Endodermal cell (in vitro differentiated cells): ENCODE data around the gene HOXB4. TPM values are rescaled to one million over a fixed set of nuclear protein-coding genes. Genes with fewer than 3 reads are reported as not detected.

Experiments
- DNase-seq: peaks from one replicate; pipeline ENCODE4 v3.0.0-alpha.2; 2017
- H3K27ac ChIP-seq: 2 replicates; pipeline ENCODE4 v1.5.1; 2013; ENCODE audit warnings: mild to moderate bottlenecking, low read depth, low read length, moderate library complexity
- H3K27me3 ChIP-seq: 2 replicates; pipeline ENCODE4 v1.6.1; 2013; ENCODE audit warnings: mild to moderate bottlenecking, low read length, moderate library complexity; ENCODE audit not compliant: insufficient read depth, control insufficient read depth, poor library complexity, severe bottlenecking
- H3K36me3 ChIP-seq: 2 replicates; pipeline ENCODE4 v1.7.0; 2013; ENCODE audit warnings: mild to moderate bottlenecking, low read length, moderate library complexity; ENCODE audit not compliant: control insufficient read depth, insufficient read depth
- H3K4me1 ChIP-seq: one replicate; pipeline ENCODE4 v1.7.0; 2013; ENCODE audit warnings: low read length; ENCODE audit not compliant: control insufficient read depth, insufficient read depth
- H3K4me3 ChIP-seq: 2 replicates; pipeline ENCODE4 v1.5.1; 2013; ENCODE audit warnings: mild to moderate bottlenecking, low read length, moderate library complexity
- H3K9ac ChIP-seq: 2 replicates; pipeline ENCODE4 v1.6.1; 2013; ENCODE audit warnings: mild to moderate bottlenecking, low read length, moderate library complexity; ENCODE audit not compliant: poor library complexity, severe bottlenecking; ENCODE audit errors: extremely low read depth
- H3K9me3 ChIP-seq: 2 replicates; pipeline ENCODE4 v1.6.1; 2013; ENCODE audit warnings: mild to moderate bottlenecking, low read length, moderate library complexity; ENCODE audit not compliant: control insufficient read depth
- H3K27ac Mint-ChIP-seq: 2 replicates; pipeline ENCODE4 v1.8.0; 2020; ENCODE audit warnings: mixed read lengths
- H3K27me3 Mint-ChIP-seq: 2 replicates; pipeline ENCODE4 v1.8.0; 2021; ENCODE audit warnings: mild to moderate bottlenecking, mixed read lengths; ENCODE audit not compliant: insufficient read depth
- H3K36me3 Mint-ChIP-seq: 2 replicates; pipeline ENCODE4 v1.8.0; 2020; ENCODE audit warnings: low read depth, mixed read lengths
- H3K4me1 Mint-ChIP-seq: 2 replicates; pipeline ENCODE4 v1.8.0; 2020; ENCODE audit warnings: mixed read lengths
- H3K4me3 Mint-ChIP-seq: 2 replicates; pipeline ENCODE4 v1.8.0; 2020; ENCODE audit warnings: mild to moderate bottlenecking, moderate library complexity, mixed read lengths
- H3K9me3 Mint-ChIP-seq: 2 replicates; pipeline ENCODE4 v1.8.0; 2020; ENCODE audit warnings: mild to moderate bottlenecking, mixed read lengths
- WGBS, 2 experiments: methylation state at CpG; one replicate each; pipeline versions ENCODE4 v1.1.5 to v1.1.7; 2013; ENCODE audit warnings: missing lambda C conversion rate in 2 of 2, mixed read lengths in 1 of 2; ENCODE audit not compliant: insufficient coverage in 1 of 2, insufficient read length in 1 of 2; 5-methylcytosine and 5-hydroxymethylcytosine counted together
- total RNA-seq, 2 donors: library from RNA; stranded (reverse); fragmentation: NEBNext Ultra II Directional in 1 of 2; extraction: Animal tissue kit (Norgen Biotek cat#: 25700) in 1 of 2; gene quantifications; 2 replicates in 1 of 2; 3 replicates in 1 of 2; pipeline ENCODE4 v1.2.1, GENCODE V29; 2021
- TF ChIP-seq, protein P1 (sequence below): fragments of 200-600 bp; sonication (generic); conservative IDR thresholded peaks from 2 replicates; pipeline ENCODE4 v1.5.0; 2021; ENCODE audit warnings: antibody characterized with exemption, mild to moderate bottlenecking

HOXB4 gene
- total RNA-seq, 2 donors from 2014 or later = not detected

- TF ChIP-seq, protein P1, sequence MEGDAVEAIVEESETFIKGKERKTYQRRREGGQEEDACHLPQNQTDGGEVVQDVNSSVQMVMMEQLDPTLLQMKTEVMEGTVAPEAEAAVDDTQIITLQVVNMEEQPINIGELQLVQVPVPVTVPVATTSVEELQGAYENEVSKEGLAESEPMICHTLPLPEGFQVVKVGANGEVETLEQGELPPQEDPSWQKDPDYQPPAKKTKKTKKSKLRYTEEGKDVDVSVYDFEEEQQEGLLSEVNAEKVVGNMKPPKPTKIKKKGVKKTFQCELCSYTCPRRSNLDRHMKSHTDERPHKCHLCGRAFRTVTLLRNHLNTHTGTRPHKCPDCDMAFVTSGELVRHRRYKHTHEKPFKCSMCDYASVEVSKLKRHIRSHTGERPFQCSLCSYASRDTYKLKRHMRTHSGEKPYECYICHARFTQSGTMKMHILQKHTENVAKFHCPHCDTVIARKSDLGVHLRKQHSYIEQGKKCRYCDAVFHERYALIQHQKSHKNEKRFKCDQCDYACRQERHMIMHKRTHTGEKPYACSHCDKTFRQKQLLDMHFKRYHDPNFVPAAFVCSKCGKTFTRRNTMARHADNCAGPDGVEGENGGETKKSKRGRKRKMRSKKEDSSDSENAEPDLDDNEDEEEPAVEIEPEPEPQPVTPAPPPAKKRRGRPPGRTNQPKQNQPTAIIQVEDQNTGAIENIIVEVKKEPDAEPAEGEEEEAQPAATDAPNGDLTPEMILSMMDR = peak; percentile 68
- H3K36me3 ChIP-seq = no peaks in the 10 kb centered on the region
- H3K27ac ChIP-seq = peak overlapping the region; percentile 70
- Mint-ChIP-seq H3K27ac (no peak overlapping the region), H3K36me3 (no peaks in the 10 kb centered on the region), H3K9me3 (no peaks in the 10 kb centered on the region), H3K27me3 (peaks cover 99% of the 10 kb centered on the region), H3K4me3 (no peak overlapping the region), H3K4me1 (peaks cover 24% of the 10 kb centered on the region)
- peaks cover 99% of the 10 kb centered on the region for H3K27me3 ChIP-seq
- 3 to 4% methylated on average over 27 to 67 of the region's 70 CpGs for WGBS, 2 experiments
- no peak overlapping the region for H3K9ac ChIP-seq
- no peaks in the 10 kb centered on the region for H3K9me3 ChIP-seq
- DNase-seq = peak; percentile 86
- H3K4me1 ChIP-seq = peaks cover 18% of the 10 kb centered on the region
- peak overlapping the region; percentile 54 for H3K4me3 ChIP-seq
Observed at GRCh38 chr17:48550502-48551213, 27.5 kb downstream of the HOXB4 start.

DNA sequence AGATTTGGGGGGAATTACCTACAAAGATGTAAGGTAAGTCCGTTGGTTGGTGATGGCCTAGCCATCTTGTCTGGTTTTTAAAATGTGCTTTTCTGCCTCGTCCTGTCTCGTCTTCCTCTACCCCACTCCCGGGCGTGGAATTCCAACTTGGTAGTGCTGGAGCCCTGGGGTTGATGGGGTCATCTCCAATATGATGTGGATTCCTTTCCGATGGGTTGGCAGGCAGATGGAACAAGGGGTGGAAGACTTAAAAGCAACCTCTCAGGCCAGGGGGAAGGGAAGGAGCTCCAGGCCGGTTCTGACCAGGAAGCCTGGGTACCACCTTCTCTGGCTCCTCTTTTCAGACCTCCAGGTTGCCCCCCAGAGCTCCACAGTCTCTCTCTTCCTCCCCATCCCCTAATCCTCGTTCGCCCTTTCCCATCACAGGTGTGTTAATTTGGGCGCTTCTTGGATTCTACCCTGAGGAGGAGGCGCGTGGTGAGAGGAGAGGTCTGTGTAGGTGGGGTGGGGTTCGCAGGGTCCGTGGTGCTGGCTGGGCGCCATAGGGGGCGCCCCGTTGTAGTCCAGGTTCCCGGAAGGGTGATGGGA is 28.1 kb downstream of the HOXB4 start:
- peaks cover 21% of the 10 kb centered on the region for H3K4me1 Mint-ChIP-seq
- Histone ChIP-seq H3K9me3 (no peaks in the 10 kb centered on the region), H3K9ac (no peak overlapping the region), H3K27me3 (peaks cover 99% of the 10 kb centered on the region), H3K36me3 (no peaks in the 10 kb centered on the region), H3K4me3 (peak overlapping the region; percentile 54), H3K4me1 (peaks cover 18% of the 10 kb centered on the region), H3K27ac (peak overlapping the region; percentile 65)
- H3K9me3 Mint-ChIP-seq = no peaks in the 10 kb centered on the region
- 25 to 77% methylated on average over 2 to 16 of the region's 18 CpGs for WGBS, 2 experiments
- no peak overlapping the region for H3K27ac Mint-ChIP-seq
- TF ChIP-seq, protein P1 = no peak
- no peak overlapping the region for H3K4me3 Mint-ChIP-seq
- H3K27me3 Mint-ChIP-seq = peaks cover 100% of the 10 kb centered on the region
- no peaks in the 10 kb centered on the region for H3K36me3 Mint-ChIP-seq
- no peak for DNase-seq

DNA sequence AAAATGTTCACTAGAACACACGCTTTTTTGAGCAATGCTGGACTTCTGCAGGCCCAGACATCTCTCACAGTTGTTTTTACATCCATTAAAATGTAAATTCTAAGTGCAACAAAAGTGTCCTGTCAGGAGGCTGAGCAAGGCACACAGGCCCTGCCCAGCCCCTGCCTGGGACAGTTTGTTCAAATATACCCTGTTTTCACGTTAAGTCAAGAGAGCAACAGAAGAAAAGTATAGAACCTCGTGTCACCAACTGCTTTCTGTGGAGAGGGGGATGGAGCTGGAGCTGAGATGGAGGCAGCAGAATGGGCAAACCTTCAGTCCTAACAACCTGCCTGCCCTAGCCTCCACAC is 28.9 kb downstream of the HOXB4 start:
- Histone ChIP-seq H3K4me1 (peaks cover 15% of the 10 kb centered on the region), H3K27ac (peak overlapping the region; percentile 12), H3K9me3 (no peaks in the 10 kb centered on the region), H3K27me3 (peaks cover 99% of the 10 kb centered on the region), H3K4me3 (no peak overlapping the region), H3K36me3 (no peaks in the 10 kb centered on the region), H3K9ac (no peak overlapping the region)
- DNase-seq = no peak
- TF ChIP-seq, protein P1 = no peak
- 0 to 26% methylated on average over 1 to 3 of the region's 3 CpGs for WGBS, 2 experiments
- Mint-ChIP-seq H3K9me3 (no peaks in the 10 kb centered on the region), H3K4me3 (no peak overlapping the region), H3K4me1 (peaks cover 16% of the 10 kb centered on the region), H3K27me3 (peaks cover 100% of the 10 kb centered on the region), H3K27ac (no peak overlapping the region), H3K36me3 (no peaks in the 10 kb centered on the region)
